WTC11 (cell line): ENCODE data around the gene SPHK1. TPM values are rescaled to one million over a fixed set of nuclear protein-coding genes. Genes with fewer than 3 reads are reported as not detected.
A peak's percentile ranks its signal among the peaks of the same experiment; 100 is the strongest.

Source experiments
- ATAC-seq: fragments of 200-7000 bp; cut with Tn5 transposase; 2 replicates; pipeline ENCODE4 v1.10.0; 2021; ENCODE audit warnings: mild to moderate bottlenecking, moderate library complexity
- CTCF ChIA-PET: fragments of 300-600 bp; sonication (Branson Sonifier 250); formaldehyde crosslinking; loops from one replicate; lab custom pipeline; 2021; ENCODE audit warnings: antibody characterized with exemption; lab: Charles Lee
- POLR2A ChIA-PET: fragments of 350-600 bp; sonication (Branson Sonifier 250); formaldehyde crosslinking; loops from one replicate; lab custom pipeline; 2021; ENCODE audit warnings: antibody characterized with exemption; lab: Charles Lee
- DNase-seq: peaks from one replicate; pipeline ENCODE4 v3.0.0; 2021; ENCODE audit warnings: low spot score
- H3K27ac Mint-ChIP-seq: 2 replicates; pipeline ENCODE4 v1.8.0; 2021; ENCODE audit warnings: mixed read lengths
- H3K27me3 Mint-ChIP-seq: 2 replicates; pipeline ENCODE4 v1.8.0; 2021; ENCODE audit warnings: low read depth, mild to moderate bottlenecking, moderate library complexity, mixed read lengths
- H3K36me3 Mint-ChIP-seq: 2 replicates; pipeline ENCODE4 v1.8.0; 2021; ENCODE audit warnings: mixed read lengths
- H3K4me1 Mint-ChIP-seq: 2 replicates; pipeline ENCODE4 v1.8.0; 2022; ENCODE audit warnings: mixed read lengths
- H3K4me3 Mint-ChIP-seq: 2 replicates; pipeline ENCODE4 v1.8.0; 2021; ENCODE audit warnings: mild to moderate bottlenecking, moderate library complexity, mixed read lengths
- H3K9me3 Mint-ChIP-seq: 2 replicates; pipeline ENCODE4 v1.8.0; 2021; ENCODE audit warnings: mixed read lengths
- CBFB ChIP-seq: sonication (generic); formaldehyde crosslinking; IDR thresholded peaks from 2 replicates; pipeline ENCODE4 v1.8.1; 2022; ENCODE audit warnings: mild to moderate bottlenecking, low read depth, missing genetic modification reagents
- CREB1 ChIP-seq: sonication (generic); formaldehyde crosslinking; IDR thresholded peaks from 2 replicates; pipeline ENCODE4 v1.8.0; 2023; ENCODE audit warnings: mild to moderate bottlenecking, missing genetic modification reagents
- ELF4 ChIP-seq: sonication (generic); formaldehyde crosslinking; IDR thresholded peaks from 2 replicates; pipeline ENCODE4 v1.8.1; 2022; ENCODE audit warnings: low read depth, mild to moderate bottlenecking, moderate library complexity, missing genetic modification reagents
- EMX1 ChIP-seq: fragments of 250-450 bp; sonication (Bioruptor Pico); IDR thresholded peaks from 2 replicates; pipeline ENCODE4 v1.8.0; 2021; ENCODE audit warnings: mild to moderate bottlenecking
- FOXP1 ChIP-seq: sonication (generic); formaldehyde crosslinking; IDR thresholded peaks from 2 replicates; pipeline ENCODE4 v1.8.0; 2022; ENCODE audit warnings: missing genetic modification reagents, mild to moderate bottlenecking, moderate library complexity, borderline replicate concordance
- GABPB1 ChIP-seq: sonication (generic); formaldehyde crosslinking; IDR thresholded peaks from 2 replicates; pipeline ENCODE4 v1.8.1; 2023; ENCODE audit warnings: mild to moderate bottlenecking, missing genetic modification reagents
- GTF2I ChIP-seq: fragments of 250-450 bp; sonication (Bioruptor Pico); conservative IDR thresholded peaks from 2 replicates; pipeline ENCODE4 v1.4.0; 2021; ENCODE audit warnings: mild to moderate bottlenecking
- NR3C1 ChIP-seq: sonication (generic); formaldehyde crosslinking; conservative IDR thresholded peaks from 2 replicates; pipeline ENCODE4 v1.8.1; 2023; ENCODE audit warnings: low read depth, mild to moderate bottlenecking, missing genetic modification reagents
- OVOL2 ChIP-seq: fragments of 250-450 bp; sonication (Bioruptor Pico); IDR thresholded peaks from 2 replicates; pipeline ENCODE4 v1.9.0; 2021; ENCODE audit warnings: mild to moderate bottlenecking, borderline replicate concordance
- RELA ChIP-seq: sonication (generic); formaldehyde crosslinking; IDR thresholded peaks from 2 replicates; pipeline ENCODE4 v1.8.1; 2022; ENCODE audit warnings: missing genetic modification reagents, mild to moderate bottlenecking, borderline replicate concordance
- SP1 ChIP-seq: sonication (generic); formaldehyde crosslinking; conservative IDR thresholded peaks from 2 replicates; pipeline ENCODE4 v1.8.1; 2022; ENCODE audit warnings: missing genetic modification reagents
- TEAD4 ChIP-seq: sonication (generic); formaldehyde crosslinking; IDR thresholded peaks from 2 replicates; pipeline ENCODE4 v1.8.0; 2022; ENCODE audit warnings: mild to moderate bottlenecking, missing genetic modification reagents
- TP53 ChIP-seq: sonication (generic); formaldehyde crosslinking; IDR thresholded peaks from 2 replicates; pipeline ENCODE4 v1.8.1; 2023; ENCODE audit warnings: mild to moderate bottlenecking, missing genetic modification reagents
- ZNF121 ChIP-seq: sonication (generic); formaldehyde crosslinking; IDR thresholded peaks from 2 replicates; pipeline ENCODE4 v1.8.0; 2023; ENCODE audit warnings: missing genetic modification reagents
- ZNF219 ChIP-seq: sonication (generic); formaldehyde crosslinking; IDR thresholded peaks from 2 replicates; pipeline ENCODE4 v1.8.0; 2023; ENCODE audit warnings: missing genetic modification reagents, mild to moderate bottlenecking, borderline replicate concordance
- ZNF317 ChIP-seq: sonication (generic); formaldehyde crosslinking; IDR thresholded peaks from 2 replicates; pipeline ENCODE4 v1.8.1; 2023; ENCODE audit warnings: low read depth, mild to moderate bottlenecking, moderate library complexity, missing genetic modification reagents, borderline replicate concordance
- ZNF396 ChIP-seq: fragments of 250-450 bp; sonication (Bioruptor Pico); IDR thresholded peaks from 2 replicates; pipeline ENCODE4 v1.8.0; 2021; ENCODE audit warnings: mild to moderate bottlenecking, moderate library complexity, borderline replicate concordance
- ZNF423 ChIP-seq: fragments of 250-450 bp; sonication (Bioruptor Pico); IDR thresholded peaks from 2 replicates; pipeline ENCODE4 v2.1.2; 2022; ENCODE audit warnings: mild to moderate bottlenecking, moderate library complexity
- ZNF671 ChIP-seq: fragments of 250-450 bp; sonication (Bioruptor Pico); IDR thresholded peaks from 2 replicates; pipeline ENCODE4 v1.8.0; 2021; ENCODE audit warnings: mild to moderate bottlenecking
- total RNA-seq: library from RNA; stranded (reverse); gene quantifications from 3 replicates; pipeline ENCODE4 v1.2.3, GENCODE V29; 2021
- TF ChIP-seq, protein P1 (sequence below): sonication (generic); formaldehyde crosslinking; IDR thresholded peaks from 2 replicates; pipeline ENCODE4 v1.8.1; 2023; ENCODE audit warnings: mild to moderate bottlenecking, missing genetic modification reagents, borderline replicate concordance
- TF ChIP-seq, protein P2 (sequence below): sonication (generic); formaldehyde crosslinking; IDR thresholded peaks from 2 replicates; pipeline ENCODE4 v1.8.1; 2022; ENCODE audit warnings: low read depth, mild to moderate bottlenecking, moderate library complexity, missing genetic modification reagents, borderline replicate concordance
- TF ChIP-seq, protein P3 (sequence below): sonication (generic); formaldehyde crosslinking; IDR thresholded peaks from 2 replicates; pipeline ENCODE4 v1.8.1; 2023; ENCODE audit warnings: mild to moderate bottlenecking, missing genetic modification reagents
- TF ChIP-seq, protein P4 (sequence below): fragments of 200-600 bp; IDR thresholded peaks from 2 replicates; pipeline ENCODE4 v1.8.0; 2022; ENCODE audit warnings: antibody characterized with exemption

The SPHK1 gene
- total RNA-seq, 1 experiment from 2014 or later = 2.5 TPM

DNA sequence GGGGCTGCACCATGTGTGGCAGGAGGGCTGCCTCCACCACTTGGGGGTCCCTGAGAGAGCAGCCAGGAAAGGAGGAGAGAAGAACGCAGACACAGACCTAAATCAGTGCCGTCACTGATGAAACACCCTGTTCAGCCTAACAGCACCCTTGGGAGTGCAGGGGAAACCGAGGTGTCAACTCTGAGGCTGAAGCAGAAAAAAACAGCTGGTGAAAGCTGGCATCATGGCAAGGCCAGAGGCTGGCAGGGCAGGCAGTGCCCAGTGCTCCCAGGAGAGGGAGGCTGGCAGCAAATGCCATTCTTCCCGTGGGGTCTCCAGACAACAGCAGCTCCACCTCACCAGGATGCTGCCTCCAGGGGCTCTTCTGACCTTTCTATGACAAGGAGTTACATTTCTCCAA lies 23.1 kb downstream of the SPHK1 start:
- Mint-ChIP-seq H3K4me1 (peaks cover 11% of the 10 kb centered on the region; the same call in 1 of the 2 replicates), H3K27me3 (no peaks in the 10 kb centered on the region), H3K27ac (no peak overlapping the region), H3K36me3 (peaks cover 20% of the 10 kb centered on the region), H3K9me3 (no peaks in the 10 kb centered on the region), H3K4me3 (no peak overlapping the region)
- ATAC-seq = no peak
- ChIA-PET CTCF (interaction anchor here (1.0 to 5.1 kb wide), 9 partner anchors 9 to 100 kb away, joined by 3 to 68 read pairs (median 5); partner anchors contain the start of gene UBE2O), POLR2A (no interaction called here)
- no peak for DNase-seq
- TF ChIP-seq ZNF423 (CRISPR knock-in tag) (no peak), EMX1 (CRISPR knock-in tag) (no peak), CBFB (CRISPR knock-in tag) (no peak), ZNF671 (CRISPR knock-in tag) (no peak), ZNF396 (no peak), ZNF219 (no peak), TEAD4 (CRISPR knock-in tag) (no peak), GABPB1 (CRISPR knock-in tag) (no peak), OVOL2 (CRISPR knock-in tag) (no peak), SP1 (CRISPR knock-in tag) (no peak), FOXP1 (CRISPR knock-in tag) (no peak), ZNF317 (no peak), CREB1 (CRISPR knock-in tag) (no peak), NR3C1 (CRISPR knock-in tag) (no peak), RELA (CRISPR knock-in tag) (no peak), TP53 (CRISPR knock-in tag) (no peak)
- TF ChIP-seq, protein P1, sequence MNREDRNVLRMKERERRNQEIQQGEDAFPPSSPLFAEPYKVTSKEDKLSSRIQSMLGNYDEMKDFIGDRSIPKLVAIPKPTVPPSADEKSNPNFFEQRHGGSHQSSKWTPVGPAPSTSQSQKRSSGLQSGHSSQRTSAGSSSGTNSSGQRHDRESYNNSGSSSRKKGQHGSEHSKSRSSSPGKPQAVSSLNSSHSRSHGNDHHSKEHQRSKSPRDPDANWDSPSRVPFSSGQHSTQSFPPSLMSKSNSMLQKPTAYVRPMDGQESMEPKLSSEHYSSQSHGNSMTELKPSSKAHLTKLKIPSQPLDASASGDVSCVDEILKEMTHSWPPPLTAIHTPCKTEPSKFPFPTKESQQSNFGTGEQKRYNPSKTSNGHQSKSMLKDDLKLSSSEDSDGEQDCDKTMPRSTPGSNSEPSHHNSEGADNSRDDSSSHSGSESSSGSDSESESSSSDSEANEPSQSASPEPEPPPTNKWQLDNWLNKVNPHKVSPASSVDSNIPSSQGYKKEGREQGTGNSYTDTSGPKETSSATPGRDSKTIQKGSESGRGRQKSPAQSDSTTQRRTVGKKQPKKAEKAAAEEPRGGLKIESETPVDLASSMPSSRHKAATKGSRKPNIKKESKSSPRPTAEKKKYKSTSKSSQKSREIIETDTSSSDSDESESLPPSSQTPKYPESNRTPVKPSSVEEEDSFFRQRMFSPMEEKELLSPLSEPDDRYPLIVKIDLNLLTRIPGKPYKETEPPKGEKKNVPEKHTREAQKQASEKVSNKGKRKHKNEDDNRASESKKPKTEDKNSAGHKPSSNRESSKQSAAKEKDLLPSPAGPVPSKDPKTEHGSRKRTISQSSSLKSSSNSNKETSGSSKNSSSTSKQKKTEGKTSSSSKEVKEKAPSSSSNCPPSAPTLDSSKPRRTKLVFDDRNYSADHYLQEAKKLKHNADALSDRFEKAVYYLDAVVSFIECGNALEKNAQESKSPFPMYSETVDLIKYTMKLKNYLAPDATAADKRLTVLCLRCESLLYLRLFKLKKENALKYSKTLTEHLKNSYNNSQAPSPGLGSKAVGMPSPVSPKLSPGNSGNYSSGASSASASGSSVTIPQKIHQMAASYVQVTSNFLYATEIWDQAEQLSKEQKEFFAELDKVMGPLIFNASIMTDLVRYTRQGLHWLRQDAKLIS (CRISPR knock-in tag) = no peak
- TF ChIP-seq, protein P2, sequence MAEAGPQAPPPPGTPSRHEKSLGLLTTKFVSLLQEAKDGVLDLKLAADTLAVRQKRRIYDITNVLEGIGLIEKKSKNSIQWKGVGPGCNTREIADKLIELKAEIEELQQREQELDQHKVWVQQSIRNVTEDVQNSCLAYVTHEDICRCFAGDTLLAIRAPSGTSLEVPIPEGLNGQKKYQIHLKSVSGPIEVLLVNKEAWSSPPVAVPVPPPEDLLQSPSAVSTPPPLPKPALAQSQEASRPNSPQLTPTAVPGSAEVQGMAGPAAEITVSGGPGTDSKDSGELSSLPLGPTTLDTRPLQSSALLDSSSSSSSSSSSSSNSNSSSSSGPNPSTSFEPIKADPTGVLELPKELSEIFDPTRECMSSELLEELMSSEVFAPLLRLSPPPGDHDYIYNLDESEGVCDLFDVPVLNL (CRISPR knock-in tag) = no peak
- TF ChIP-seq, protein P3, sequence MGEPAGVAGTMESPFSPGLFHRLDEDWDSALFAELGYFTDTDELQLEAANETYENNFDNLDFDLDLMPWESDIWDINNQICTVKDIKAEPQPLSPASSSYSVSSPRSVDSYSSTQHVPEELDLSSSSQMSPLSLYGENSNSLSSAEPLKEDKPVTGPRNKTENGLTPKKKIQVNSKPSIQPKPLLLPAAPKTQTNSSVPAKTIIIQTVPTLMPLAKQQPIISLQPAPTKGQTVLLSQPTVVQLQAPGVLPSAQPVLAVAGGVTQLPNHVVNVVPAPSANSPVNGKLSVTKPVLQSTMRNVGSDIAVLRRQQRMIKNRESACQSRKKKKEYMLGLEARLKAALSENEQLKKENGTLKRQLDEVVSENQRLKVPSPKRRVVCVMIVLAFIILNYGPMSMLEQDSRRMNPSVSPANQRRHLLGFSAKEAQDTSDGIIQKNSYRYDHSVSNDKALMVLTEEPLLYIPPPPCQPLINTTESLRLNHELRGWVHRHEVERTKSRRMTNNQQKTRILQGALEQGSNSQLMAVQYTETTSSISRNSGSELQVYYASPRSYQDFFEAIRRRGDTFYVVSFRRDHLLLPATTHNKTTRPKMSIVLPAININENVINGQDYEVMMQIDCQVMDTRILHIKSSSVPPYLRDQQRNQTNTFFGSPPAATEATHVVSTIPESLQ = no peak

DNA sequence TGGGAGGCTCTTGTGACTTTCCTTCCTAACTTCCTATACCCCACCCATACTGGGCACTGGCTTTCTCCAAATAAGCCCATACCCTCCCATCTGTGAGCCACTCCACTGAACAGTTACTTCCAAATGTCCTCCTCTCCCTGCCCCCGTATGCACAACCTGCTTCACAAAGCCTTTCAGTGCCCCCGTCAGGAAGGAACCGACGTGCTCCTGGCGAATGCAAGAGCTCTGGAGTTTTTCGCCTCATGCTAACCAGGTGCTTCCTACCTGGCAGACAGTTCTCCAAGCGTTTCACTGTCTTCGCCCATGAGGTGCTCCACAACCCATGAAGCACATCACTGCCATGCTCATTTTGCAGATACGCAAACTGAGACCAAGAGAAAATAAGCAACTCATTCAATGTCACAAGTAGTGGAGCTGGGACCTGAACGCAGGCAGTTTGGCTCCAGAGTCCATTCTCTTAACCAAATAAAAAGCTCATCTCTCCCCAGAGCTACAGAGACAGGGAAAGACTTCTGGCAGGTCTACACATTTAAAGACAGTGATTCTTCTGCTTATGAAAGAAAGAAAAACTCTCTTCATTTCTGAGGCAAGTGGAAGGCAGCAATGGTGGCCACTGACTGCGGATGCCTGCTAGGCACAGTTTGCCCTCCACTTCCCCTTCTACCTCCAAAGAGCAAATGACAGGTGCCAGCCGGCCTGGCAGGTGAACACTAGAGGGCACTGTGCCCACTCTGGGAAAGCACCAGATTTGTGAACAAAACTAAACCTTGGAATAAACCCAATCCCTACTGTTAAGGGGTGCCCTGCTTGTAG lies 23.8 kb downstream of the SPHK1 start:
- POLR2A ChIA-PET = no interaction called here
- peaks cover 11% of the 10 kb centered on the region; the same call in 1 of the 2 replicates for H3K4me1 Mint-ChIP-seq
- H3K27me3 Mint-ChIP-seq = no peaks in the 10 kb centered on the region
- TF ChIP-seq ZNF423 (CRISPR knock-in tag) = no peak
- no peak for TF ChIP-seq ZNF121 (CRISPR knock-in tag)
- TF ChIP-seq, protein P4, sequence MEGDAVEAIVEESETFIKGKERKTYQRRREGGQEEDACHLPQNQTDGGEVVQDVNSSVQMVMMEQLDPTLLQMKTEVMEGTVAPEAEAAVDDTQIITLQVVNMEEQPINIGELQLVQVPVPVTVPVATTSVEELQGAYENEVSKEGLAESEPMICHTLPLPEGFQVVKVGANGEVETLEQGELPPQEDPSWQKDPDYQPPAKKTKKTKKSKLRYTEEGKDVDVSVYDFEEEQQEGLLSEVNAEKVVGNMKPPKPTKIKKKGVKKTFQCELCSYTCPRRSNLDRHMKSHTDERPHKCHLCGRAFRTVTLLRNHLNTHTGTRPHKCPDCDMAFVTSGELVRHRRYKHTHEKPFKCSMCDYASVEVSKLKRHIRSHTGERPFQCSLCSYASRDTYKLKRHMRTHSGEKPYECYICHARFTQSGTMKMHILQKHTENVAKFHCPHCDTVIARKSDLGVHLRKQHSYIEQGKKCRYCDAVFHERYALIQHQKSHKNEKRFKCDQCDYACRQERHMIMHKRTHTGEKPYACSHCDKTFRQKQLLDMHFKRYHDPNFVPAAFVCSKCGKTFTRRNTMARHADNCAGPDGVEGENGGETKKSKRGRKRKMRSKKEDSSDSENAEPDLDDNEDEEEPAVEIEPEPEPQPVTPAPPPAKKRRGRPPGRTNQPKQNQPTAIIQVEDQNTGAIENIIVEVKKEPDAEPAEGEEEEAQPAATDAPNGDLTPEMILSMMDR = peak; percentile 59; the same call in 1 of the 2 replicates
- no peak for TF ChIP-seq NR3C1 (CRISPR knock-in tag)
- TF ChIP-seq GTF2I = no peak
- TF ChIP-seq ELF4 (CRISPR knock-in tag) = no peak
- peaks cover 15% of the 10 kb centered on the region for H3K36me3 Mint-ChIP-seq
- peak; percentile 76 for ATAC-seq
- no peak overlapping the region; the same call in 1 of the 2 replicates for H3K27ac Mint-ChIP-seq
- CTCF ChIA-PET = interaction anchor here (0.6 to 5.1 kb wide), 22 partner anchors 10 to 115 kb away, joined by 3 to 68 read pairs (median 4); partner anchors contain the start of genes QRICH2 and UBE2O
- no peak overlapping the region for H3K4me3 Mint-ChIP-seq
- DNase-seq = peak; percentile 82
- no peaks in the 10 kb centered on the region for H3K9me3 Mint-ChIP-seq
